Duodenal mucosa (tissue), 2 donors: ENCODE results near the gene NMRK2.

Experiments
- H3K27ac ChIP-seq: one replicate; pipeline ENCODE4 v1.7.0; 2013; ENCODE audit warnings: low read depth, low read length
- H3K27me3 ChIP-seq, 2 donors: one replicate each; pipeline ENCODE4 v1.7.0; 2013; ENCODE audit warnings: low read length in 2 of 2, control low read depth in 1 of 2; ENCODE audit not compliant: insufficient read depth in 2 of 2, control insufficient read depth in 1 of 2
- H3K36me3 ChIP-seq, 2 donors: one replicate each; pipeline ENCODE4 v1.7.0; 2013; ENCODE audit warnings: low read length in 2 of 2, control low read depth in 1 of 2; ENCODE audit not compliant: insufficient read depth in 2 of 2, control insufficient read depth in 1 of 2
- H3K4me1 ChIP-seq, 2 donors: one replicate each; pipeline ENCODE4 v1.7.0; 2013; ENCODE audit warnings: low read length in 2 of 2, control low read depth in 1 of 2; ENCODE audit not compliant: insufficient read depth in 2 of 2, control insufficient read depth in 1 of 2
- H3K4me3 ChIP-seq, 2 donors: one replicate each; pipeline ENCODE4 v1.7.0; 2013; ENCODE audit warnings: low read length in 2 of 2, low read depth in 1 of 2
- H3K9ac ChIP-seq, 2 donors: one replicate each; pipeline ENCODE4 v1.7.0; 2013; ENCODE audit warnings: low read length in 2 of 2, low read depth in 1 of 2
- H3K9me3 ChIP-seq, 2 donors: one replicate each; pipeline ENCODE4 v1.7.0; 2013; ENCODE audit warnings: low read length in 2 of 2, control low read depth in 1 of 2; ENCODE audit not compliant: control insufficient read depth in 1 of 2

NMRK2 gene

DNA sequence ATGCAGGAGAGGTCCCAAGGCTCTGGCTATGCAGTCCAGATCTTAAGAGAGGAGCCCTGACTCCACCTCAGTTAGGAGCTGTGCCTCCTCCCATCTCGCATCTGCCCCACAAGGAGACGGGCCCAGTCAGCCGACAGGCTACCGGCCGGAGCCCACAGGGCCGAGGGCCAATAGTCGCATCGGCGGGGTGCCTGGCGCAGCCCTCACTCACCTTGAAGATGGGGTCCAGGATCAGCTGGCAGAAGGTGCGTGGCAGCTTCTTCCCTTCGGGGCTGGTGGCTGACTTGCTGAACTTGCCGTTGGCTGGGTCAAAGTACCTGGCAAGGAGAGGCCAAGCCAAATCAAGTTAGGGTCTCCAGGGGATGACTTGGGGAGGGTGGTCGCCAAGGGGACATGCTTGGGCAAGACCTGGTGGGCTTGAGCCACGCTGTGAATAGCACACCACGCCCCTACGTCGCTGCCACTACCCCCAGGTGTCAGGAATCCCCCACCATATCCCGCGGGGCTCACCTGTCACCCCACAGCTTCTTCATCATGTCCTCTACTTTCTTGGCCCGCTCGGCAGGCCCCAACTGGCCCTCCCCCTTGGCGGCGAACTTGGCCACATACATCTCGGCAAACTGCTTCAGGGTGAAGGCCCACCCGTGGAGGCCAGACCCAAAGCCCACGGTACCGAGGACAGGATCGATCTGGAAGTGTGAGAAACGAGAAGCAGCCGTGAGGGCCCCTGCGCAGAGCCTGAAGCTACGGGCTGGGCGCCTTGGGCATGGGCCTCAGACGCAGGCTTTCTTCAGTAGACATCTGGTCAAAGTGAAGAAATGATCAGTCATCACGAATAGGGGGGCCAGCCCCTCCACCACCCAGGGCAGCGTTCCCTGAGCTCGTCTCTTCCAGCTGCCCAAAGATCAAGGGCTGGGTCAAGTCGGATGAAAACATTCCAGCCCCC, 49.1 kb downstream of the NMRK2 start:
- no peaks in the 10 kb centered on the region for H3K27me3 ChIP-seq
- no peak overlapping the region for H3K4me3 ChIP-seq
- no peak overlapping the region for H3K9ac ChIP-seq
- H3K27ac ChIP-seq, result no peak overlapping the region
- peaks cover 65 to 70% of the 10 kb centered on the region in 2 donors for H3K36me3 ChIP-seq
- peaks cover 25 to 41% of the 10 kb centered on the region in 2 donors for H3K4me1 ChIP-seq
- H3K9me3 ChIP-seq, result no peaks in the 10 kb centered on the region

DNA sequence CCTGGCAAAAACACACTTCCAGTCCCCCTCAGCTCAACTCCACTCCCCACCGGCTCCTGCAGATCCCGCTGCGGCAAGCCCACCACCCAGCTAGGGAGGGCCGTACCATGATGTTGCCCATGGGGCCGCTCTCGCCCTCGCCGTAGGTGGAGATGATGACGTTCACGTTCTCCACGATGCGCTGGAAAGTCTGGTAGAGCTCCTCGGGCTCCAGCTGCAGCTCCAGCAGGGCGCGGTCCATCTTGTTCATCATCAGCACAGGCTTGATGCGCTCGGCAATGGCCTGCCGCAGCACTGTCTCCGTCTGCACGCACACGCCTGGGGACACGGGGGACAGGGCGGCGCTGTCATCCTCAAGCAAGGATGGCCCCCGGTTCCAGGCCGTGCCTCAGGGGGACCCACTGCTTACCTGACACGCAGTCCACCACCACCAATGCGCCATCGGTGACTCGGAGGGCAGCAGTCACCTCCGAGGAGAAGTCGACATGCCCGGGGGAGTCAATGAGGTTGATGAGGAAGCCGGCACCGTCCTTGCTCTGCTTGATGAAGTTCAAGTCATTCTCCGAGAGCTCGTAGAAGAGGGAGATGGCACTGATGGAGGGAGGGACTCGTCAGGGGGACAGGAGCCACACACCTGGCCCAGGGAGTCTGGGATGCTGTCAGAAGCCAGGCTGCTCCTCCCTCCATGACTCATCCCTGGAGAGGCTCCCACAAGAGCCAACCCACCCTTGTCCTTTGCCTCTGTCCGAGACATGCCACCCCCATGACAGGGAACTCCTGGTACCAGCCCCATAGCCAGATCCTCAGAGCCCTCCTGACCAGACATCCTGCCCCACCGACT, 50.1 kb downstream of the NMRK2 start:
- H3K36me3 ChIP-seq, result peaks cover 56 to 61% of the 10 kb centered on the region in 2 donors
- H3K4me1 ChIP-seq, result peaks cover 29 to 48% of the 10 kb centered on the region in 2 donors
- no peak overlapping the region for H3K27ac ChIP-seq
- H3K9ac ChIP-seq, result peak overlapping the region; percentile 83 to 94
- H3K27me3 ChIP-seq, result no peaks in the 10 kb centered on the region
- H3K4me3 ChIP-seq, result peak overlapping the region; percentile 85 to 91
- no peaks in the 10 kb centered on the region for H3K9me3 ChIP-seq

DNA sequence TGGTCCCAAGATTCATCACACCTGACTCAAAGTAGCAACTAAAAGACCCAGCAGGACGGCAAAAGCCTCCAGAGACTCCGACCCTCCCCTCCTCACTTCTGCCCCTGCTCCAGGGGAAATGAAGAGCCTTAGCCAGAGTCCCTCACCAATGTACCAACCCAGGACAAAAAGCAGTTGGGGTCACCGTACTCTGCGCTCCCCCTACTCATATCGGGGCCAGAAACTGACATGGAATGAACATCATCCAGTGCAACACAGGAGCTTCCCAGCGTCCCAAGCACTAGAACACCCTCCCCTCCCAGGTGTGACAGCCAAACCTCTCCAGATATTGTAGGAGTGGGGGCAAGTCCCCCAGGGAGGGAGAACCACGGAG, 50.7 kb downstream of the NMRK2 start:
- Histone ChIP-seq H3K4me1 (peaks cover 29 to 48% of the 10 kb centered on the region in 2 donors), H3K4me3 (peak overlapping the region; percentile 85 to 91), H3K9me3 (no peaks in the 10 kb centered on the region), H3K27ac (no peak overlapping the region), H3K27me3 (no peaks in the 10 kb centered on the region), H3K9ac (peak overlapping the region; percentile 83 to 94), H3K36me3 (peaks cover 52 to 56% of the 10 kb centered on the region in 2 donors)

DNA sequence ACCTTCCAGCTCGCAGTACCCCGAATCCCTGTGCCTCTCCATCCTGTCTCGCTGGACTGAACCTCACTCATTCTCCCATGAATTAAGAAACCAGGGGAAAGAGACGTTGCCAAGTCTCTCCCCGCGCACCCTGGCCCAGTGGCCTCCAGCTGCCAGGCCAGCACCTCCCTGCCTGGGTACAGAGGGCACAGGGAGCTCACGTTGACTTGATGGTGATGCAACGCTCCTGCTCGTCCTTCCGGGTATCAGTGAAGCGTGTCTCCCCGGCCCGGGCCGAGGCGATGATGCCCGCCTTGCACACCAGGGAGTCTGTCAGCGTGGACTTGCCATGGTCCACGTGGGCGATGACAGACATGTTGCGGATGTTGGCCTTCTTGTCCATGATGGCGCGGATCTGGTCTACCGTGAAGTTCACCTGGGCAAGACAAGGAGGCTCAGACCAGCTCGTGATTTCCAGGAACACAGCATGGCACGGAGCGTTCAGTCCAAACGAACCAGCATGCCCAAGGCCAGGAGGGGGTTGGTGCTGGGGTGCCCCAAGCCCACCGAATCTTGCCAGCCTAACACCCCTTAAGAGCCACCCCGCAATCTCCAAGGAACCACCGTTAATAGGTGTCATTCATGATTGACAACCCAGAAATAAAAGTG, 51.2 kb downstream of the NMRK2 start:
- Histone ChIP-seq H3K36me3 (peaks cover 50 to 53% of the 10 kb centered on the region in 2 donors), H3K27ac (peak overlapping the region; percentile 98), H3K27me3 (no peaks in the 10 kb centered on the region), H3K4me1 (peaks cover 29 to 48% of the 10 kb centered on the region in 2 donors), H3K9ac (peak overlapping the region; percentile 83 to 94), H3K4me3 (peak overlapping the region; percentile 85 to 91), H3K9me3 (no peaks in the 10 kb centered on the region)

DNA sequence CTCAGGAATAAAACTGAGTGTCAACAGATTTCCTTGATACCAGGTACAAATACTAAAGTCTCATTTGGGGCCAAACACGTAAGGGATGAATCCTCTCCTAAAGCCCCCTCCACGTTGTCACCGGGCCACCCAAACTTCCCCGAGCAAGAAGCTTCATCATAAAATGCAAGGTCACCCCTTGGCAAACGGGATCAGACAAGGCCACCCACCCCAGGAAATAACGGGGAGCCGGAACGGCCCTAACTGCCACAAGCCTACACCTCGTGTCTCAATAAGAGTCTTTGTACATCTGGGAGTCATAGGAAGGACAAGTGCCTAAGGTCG, 51.7 kb downstream of the NMRK2 start:
- Histone ChIP-seq H3K27ac (peak overlapping the region; percentile 98), H3K27me3 (no peaks in the 10 kb centered on the region), H3K4me1 (peaks cover 29 to 48% of the 10 kb centered on the region in 2 donors), H3K36me3 (peaks cover 45 to 48% of the 10 kb centered on the region in 2 donors), H3K9me3 (no peaks in the 10 kb centered on the region), H3K9ac (peak overlapping the region; percentile 83 to 94), H3K4me3 (peak overlapping the region; percentile 85 to 91)

DNA sequence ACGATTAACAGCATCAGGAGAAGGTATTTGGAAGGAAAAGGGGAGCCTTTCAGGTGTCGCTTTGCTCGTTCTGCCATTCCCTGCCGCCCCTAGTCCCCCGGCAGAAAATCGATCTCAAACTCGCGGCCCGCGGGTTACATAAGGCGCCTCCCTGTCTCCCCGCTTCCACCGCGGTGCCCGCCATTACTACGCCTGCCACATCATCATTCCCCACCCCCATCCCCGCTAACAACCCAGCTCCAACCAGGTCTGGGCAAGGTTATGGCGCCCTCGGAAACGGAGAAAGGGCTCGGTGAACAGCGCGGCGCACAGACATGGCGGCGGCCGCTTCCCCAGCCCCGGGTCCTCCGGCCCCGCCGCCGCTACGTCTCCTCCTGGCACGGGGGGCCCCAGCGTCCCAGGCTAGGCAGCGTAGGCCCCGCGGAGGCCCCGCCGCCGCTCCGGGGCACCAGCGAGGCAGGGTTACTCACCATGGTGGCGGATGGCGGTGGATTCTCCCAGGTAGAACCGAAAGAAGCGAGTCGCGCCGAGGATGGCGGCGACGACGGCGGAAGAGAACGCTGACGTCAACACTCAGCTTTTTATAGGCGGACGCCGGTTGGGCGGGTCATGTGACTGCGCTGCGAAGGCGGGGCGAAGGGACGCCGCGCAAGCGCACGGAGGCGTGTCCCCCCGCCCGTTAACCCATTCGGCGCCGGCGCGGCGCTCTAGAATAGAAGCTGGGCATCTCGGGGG, 52.2 kb downstream of the NMRK2 start, which contains the start of gene EEF2:
Gene EEF2 (minus strand): TSS at position 556 of the 735 bp plus-strand sequence. CDS start 83 bp downstream, at position 473.
- H3K27me3 ChIP-seq, result no peaks in the 10 kb centered on the region

DNA sequence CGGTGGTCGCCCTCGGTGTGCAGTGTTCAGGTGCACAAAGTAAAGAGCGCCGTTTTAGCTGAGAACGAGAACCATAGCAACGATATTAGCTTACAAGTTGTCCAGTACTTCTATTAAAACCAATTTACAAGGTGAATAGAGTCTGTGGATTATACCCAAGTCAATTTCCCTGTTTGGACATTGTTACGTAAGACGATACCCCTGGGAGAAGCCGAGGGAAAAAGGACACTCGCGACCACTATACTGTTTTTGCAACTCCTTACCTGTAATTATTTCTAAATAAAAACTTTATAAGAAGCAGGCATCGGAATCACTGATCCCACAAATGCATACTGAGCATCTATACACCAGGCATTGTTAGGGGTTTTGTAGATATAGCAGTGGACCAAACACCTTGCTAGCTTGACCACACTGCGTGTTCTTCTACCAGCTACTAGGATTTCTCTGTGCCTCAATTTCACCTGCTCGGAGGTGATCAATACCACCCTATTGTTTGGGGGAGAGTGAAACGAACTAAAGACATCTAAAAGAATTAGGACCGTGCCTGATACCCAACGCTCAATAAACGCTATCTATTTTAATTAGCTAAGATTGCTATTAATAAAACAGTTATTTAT, 52.9 kb downstream of the NMRK2 start:
- Histone ChIP-seq H3K4me1 (peaks cover 29 to 48% of the 10 kb centered on the region in 2 donors), H3K9me3 (no peaks in the 10 kb centered on the region), H3K27me3 (no peaks in the 10 kb centered on the region), H3K4me3 (peak overlapping the region; percentile 85 to 91), H3K9ac (peak overlapping the region; percentile 49 to 94), H3K27ac (no peak overlapping the region), H3K36me3 (peaks cover 33 to 36% of the 10 kb centered on the region in 2 donors)

More for the DNA sequence above, 52.2 kb downstream of the NMRK2 start, which contains the start of gene EEF2:
- Histone ChIP-seq H3K36me3 (peaks cover 40 to 43% of the 10 kb centered on the region in 2 donors), H3K4me3 (peak within 1 kb of the TSS; percentile 85 to 91), H3K27ac (peak within 1 kb of the TSS; percentile 98), H3K9ac (peak within 1 kb of the TSS; percentile 83 to 94), H3K9me3 (no peaks in the 10 kb centered on the region), H3K4me1 (peaks cover 29 to 48% of the 10 kb centered on the region in 2 donors)

DNA sequence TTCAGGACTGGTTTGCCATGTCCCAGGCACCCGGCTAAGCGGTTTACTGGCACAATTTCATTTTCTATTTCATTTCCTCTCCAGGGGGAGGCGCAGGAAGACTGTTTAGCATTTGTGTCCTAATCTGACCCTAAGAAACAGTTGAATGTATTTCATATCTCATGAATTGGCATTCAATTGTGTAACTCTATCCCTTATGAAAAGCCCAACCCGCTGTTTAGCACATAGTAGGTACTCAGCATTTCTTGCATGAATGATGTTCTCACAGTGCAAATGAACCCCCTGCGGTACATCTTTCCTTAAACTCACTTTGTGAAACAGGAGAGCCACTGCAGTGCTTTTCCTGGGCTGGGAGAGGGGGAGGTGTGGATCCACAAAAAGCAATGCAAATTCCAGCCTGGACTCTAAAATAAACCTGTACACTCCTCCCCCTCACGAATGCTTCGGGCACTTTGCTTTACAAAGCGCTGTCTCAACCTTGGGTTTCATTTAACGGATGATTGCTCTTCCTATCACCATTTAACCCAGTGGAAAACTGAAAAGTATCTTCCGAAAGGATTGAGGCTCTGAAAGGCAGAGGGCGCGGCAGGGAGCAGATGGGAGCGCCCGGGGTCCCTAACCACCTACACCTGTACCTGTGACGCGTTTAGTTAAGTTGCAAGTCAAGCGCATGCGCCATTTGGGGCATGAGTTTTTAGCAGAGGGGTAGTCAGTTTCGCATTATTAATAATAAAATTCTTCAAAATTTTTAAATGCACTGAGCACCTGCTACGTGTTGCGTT, 53.6 kb downstream of the NMRK2 start:
- no peaks in the 10 kb centered on the region for H3K27me3 ChIP-seq
- peaks cover 26 to 29% of the 10 kb centered on the region in 2 donors for H3K36me3 ChIP-seq
- no peaks in the 10 kb centered on the region for H3K9me3 ChIP-seq
- peak overlapping the region; percentile 5 for H3K27ac ChIP-seq
- peak overlapping the region; percentile 56 to 94 for H3K9ac ChIP-seq
- H3K4me3 ChIP-seq, result peak overlapping the region; percentile 85 to 91
- peaks cover 29 to 46% of the 10 kb centered on the region in 2 donors for H3K4me1 ChIP-seq
